HEK293 (cell line): ENCODE results near the gene SLC38A8.
A peak's percentile ranks its signal among the peaks of the same experiment; 100 is the strongest.

Experiments used
- CTCF ChIA-PET: fragments of 350-600 bp; formaldehyde crosslinking; extraction: SDS; loops from one replicate; lab custom pipeline; 2021; ENCODE audit warnings: antibody characterized with exemption; lab: Yijun Ruan, JAX
- POLR2A ChIA-PET: fragments of 300-600 bp; formaldehyde crosslinking; extraction: SDS; loops from one replicate; lab custom pipeline; 2020; ENCODE audit warnings: antibody characterized with exemption, inconsistent platforms; lab: Yijun Ruan, JAX
- H3K27ac ChIP-seq: fragments of 200-500 bp; sonication (Bioruptor generic); 2 replicates; pipeline ENCODE4 v1.5.1; 2014; ENCODE audit warnings: low read depth, low read length, control low read depth, inconsistent platforms; ENCODE audit errors: extremely low read depth
- H3K36me3 ChIP-seq, 2 experiments: fragments of 200-500 bp in 1 of 2; sonication (Bioruptor generic) in 1 of 2; 1 replicate in 1 of 2; 2 replicates in 1 of 2; pipeline ENCODE4 v1.5.1; 2014 to 2017; ENCODE audit warnings: inconsistent platforms in 2 of 2, low read length in 2 of 2; ENCODE audit not compliant: control insufficient read depth in 2 of 2, insufficient read depth in 1 of 2
- H3K4me1 ChIP-seq: fragments of 200-500 bp; sonication (Bioruptor generic); 2 replicates; pipeline ENCODE4 v1.5.1; 2014; ENCODE audit warnings: mild to moderate bottlenecking, low read length, inconsistent platforms; ENCODE audit not compliant: control insufficient read depth, insufficient read depth
- H3K4me3 ChIP-seq: 2 replicates; pipeline ENCODE4 v1.5.1; 2011; ENCODE audit warnings: low read depth, mild to moderate bottlenecking, control low read depth, low read length, moderate library complexity
- H3K9me3 ChIP-seq: fragments of 200-500 bp; sonication (Bioruptor generic); 2 replicates; pipeline ENCODE4 v1.5.1; 2014; ENCODE audit warnings: low read depth, low read length, inconsistent platforms; ENCODE audit not compliant: control insufficient read depth, insufficient read depth
- ATF2 ChIP-seq: fragments of 450-650 bp; formaldehyde crosslinking; IDR thresholded peaks from 2 replicates; pipeline ENCODE4 v1.5.1; 2016; ENCODE audit warnings: missing biosample characterization, missing genetic modification characterization, low read depth
- BCL6B ChIP-seq: fragments of 450-650 bp; formaldehyde crosslinking; IDR thresholded peaks from 2 replicates; pipeline ENCODE4 v1.5.1; 2017; ENCODE audit warnings: missing biosample characterization, missing genetic modification characterization
- KLF1 ChIP-seq: fragments of 450-650 bp; formaldehyde crosslinking; IDR thresholded peaks from 2 replicates; pipeline ENCODE4 v1.5.1; 2016; ENCODE audit warnings: missing biosample characterization, missing genetic modification characterization
- MZF1 ChIP-seq: fragments of 450-650 bp; formaldehyde crosslinking; IDR thresholded peaks from 2 replicates; pipeline ENCODE4 v1.5.1; 2017; ENCODE audit warnings: missing biosample characterization, missing genetic modification characterization, borderline replicate concordance
- PRDM1 ChIP-seq: fragments of 450-650 bp; formaldehyde crosslinking; IDR thresholded peaks from 2 replicates; pipeline ENCODE4; 2016; ENCODE audit warnings: missing biosample characterization, missing genetic modification characterization
- SALL2 ChIP-seq: fragments of 450-650 bp; formaldehyde crosslinking; IDR thresholded peaks from 2 replicates; pipeline ENCODE4 v1.5.0; 2017; ENCODE audit warnings: missing biosample characterization, mild to moderate bottlenecking, missing genetic modification characterization, borderline replicate concordance
- ZBTB7A ChIP-seq: fragments of 450-650 bp; formaldehyde crosslinking; IDR thresholded peaks from 2 replicates; pipeline ENCODE4 v1.5.1; 2016; ENCODE audit warnings: low read depth, missing biosample characterization, missing genetic modification characterization
- ZBTB8A ChIP-seq: fragments of 450-650 bp; formaldehyde crosslinking; IDR thresholded peaks from 2 replicates; pipeline ENCODE4 v1.5.1; 2016; ENCODE audit warnings: missing biosample characterization, missing genetic modification characterization
- ZNF10 ChIP-seq: fragments of 450-650 bp; formaldehyde crosslinking; IDR thresholded peaks from 2 replicates; pipeline ENCODE4 v1.5.1; 2017; ENCODE audit warnings: missing biosample characterization, missing genetic modification characterization
- ZNF121 ChIP-seq: fragments of 450-650 bp; formaldehyde crosslinking; IDR thresholded peaks from 2 replicates; pipeline ENCODE4 v1.5.1; 2016; ENCODE audit warnings: missing biosample characterization, missing genetic modification characterization
- ZNF239 ChIP-seq: fragments of 450-650 bp; formaldehyde crosslinking; IDR thresholded peaks from 2 replicates; pipeline ENCODE4 v1.5.1; 2016; ENCODE audit warnings: missing biosample characterization, missing genetic modification characterization
- ZNF354C ChIP-seq: fragments of 450-650 bp; formaldehyde crosslinking; IDR thresholded peaks from 2 replicates; pipeline ENCODE4 v1.5.1; 2016; ENCODE audit warnings: missing biosample characterization, missing genetic modification characterization, low read depth, borderline replicate concordance
- ZNF394 ChIP-seq: fragments of 450-650 bp; formaldehyde crosslinking; IDR thresholded peaks from 2 replicates; pipeline ENCODE4 v1.5.1; 2016; ENCODE audit warnings: missing biosample characterization, missing genetic modification characterization, mild to moderate bottlenecking, moderate library complexity, borderline replicate concordance
- ZNF600 ChIP-seq: fragments of 450-650 bp; formaldehyde crosslinking; IDR thresholded peaks from 2 replicates; pipeline ENCODE4 v1.5.1; 2016; ENCODE audit warnings: missing biosample characterization, missing genetic modification characterization
- ZNF629 ChIP-seq: fragments of 450-650 bp; formaldehyde crosslinking; IDR thresholded peaks from 2 replicates; pipeline ENCODE4 v1.5.1; 2017; ENCODE audit warnings: missing biosample characterization, missing genetic modification characterization
- ZNF654 ChIP-seq: fragments of 450-650 bp; formaldehyde crosslinking; IDR thresholded peaks from 2 replicates; pipeline ENCODE4 v1.5.1; 2016; ENCODE audit warnings: low read depth, missing biosample characterization, missing genetic modification characterization
- ZNF660 ChIP-seq: fragments of 450-650 bp; IDR thresholded peaks from 2 replicates; pipeline ENCODE4 v1.5.1; 2018; ENCODE audit warnings: missing biosample characterization, mild to moderate bottlenecking, missing genetic modification characterization
- ZXDB ChIP-seq: fragments of 450-650 bp; formaldehyde crosslinking; IDR thresholded peaks from 2 replicates; pipeline ENCODE4 v1.5.1; 2016; ENCODE audit warnings: missing biosample characterization, missing genetic modification characterization
- TF ChIP-seq, protein P1 (sequence below): fragments of 450-650 bp; formaldehyde crosslinking; IDR thresholded peaks from 2 replicates; pipeline ENCODE4 v1.5.1; 2016; ENCODE audit warnings: missing biosample characterization, missing genetic modification characterization

The SLC38A8 gene

GRCh38 chr16:84085773-84086172 lies 43.2 kb upstream of the SLC38A8 start:
- Histone ChIP-seq H3K9me3 (no peaks in the 10 kb centered on the region), H3K27ac (no peak overlapping the region), H3K4me1 (no peaks in the 10 kb centered on the region), H3K4me3 (no peak overlapping the region), H3K36me3 (peaks cover 7 to 94% of the 10 kb centered on the region in 2 experiments; a peak in 2 of 3 replicates)
- POLR2A ChIA-PET: no interaction called here
- TF ChIP-seq PRDM1 (tag by site-specific recombination) (no peak), SALL2 (no peak), MZF1 (tag by site-specific recombination) (no peak), ATF2 (no peak), ZNF354C (tag by site-specific recombination) (no peak), ZNF629 (tag by site-specific recombination) (no peak), BCL6B (tag by site-specific recombination) (no peak), ZNF239 (no peak)
- TF ChIP-seq, all 188 proteins: peak for 0
- CTCF ChIA-PET: interaction anchor here (0.6 to 6.7 kb wide), 10 partner anchors 11 to 222 kb away, joined by 3 to 65 read pairs (median 10); partner anchors contain the start of gene TAF1C

- ChIA-PET CTCF (interaction anchor here (0.7 to 6.7 kb wide), 16 partner anchors 11 to 409 kb away, joined by 3 to 65 read pairs (median 8); partner anchors contain the start of gene TAF1C), POLR2A (interaction anchor here (1.0 to 1.2 kb wide), 2 partner anchors 32 to 102 kb away, joined by 3 to 6 read pairs; partner anchors contain the start of genes MBTPS1 and TAF1C)
- no peak overlapping the region for H3K4me3 ChIP-seq
- TF ChIP-seq ZBTB7A (tag by site-specific recombination) (no peak), ZNF121 (tag by site-specific recombination) (peak; percentile 60; the same call in 1 of the 2 replicates)
- H3K4me1 ChIP-seq: no peaks in the 10 kb centered on the region
- H3K36me3 ChIP-seq: peaks cover 7 to 95% of the 10 kb centered on the region in 2 experiments; a peak in 2 of 3 replicates
- no peak overlapping the region for H3K27ac ChIP-seq
- no peaks in the 10 kb centered on the region for H3K9me3 ChIP-seq
Measured at GRCh38 chr16:84085271-84085667, 42.7 kb upstream of the SLC38A8 start.

DNA sequence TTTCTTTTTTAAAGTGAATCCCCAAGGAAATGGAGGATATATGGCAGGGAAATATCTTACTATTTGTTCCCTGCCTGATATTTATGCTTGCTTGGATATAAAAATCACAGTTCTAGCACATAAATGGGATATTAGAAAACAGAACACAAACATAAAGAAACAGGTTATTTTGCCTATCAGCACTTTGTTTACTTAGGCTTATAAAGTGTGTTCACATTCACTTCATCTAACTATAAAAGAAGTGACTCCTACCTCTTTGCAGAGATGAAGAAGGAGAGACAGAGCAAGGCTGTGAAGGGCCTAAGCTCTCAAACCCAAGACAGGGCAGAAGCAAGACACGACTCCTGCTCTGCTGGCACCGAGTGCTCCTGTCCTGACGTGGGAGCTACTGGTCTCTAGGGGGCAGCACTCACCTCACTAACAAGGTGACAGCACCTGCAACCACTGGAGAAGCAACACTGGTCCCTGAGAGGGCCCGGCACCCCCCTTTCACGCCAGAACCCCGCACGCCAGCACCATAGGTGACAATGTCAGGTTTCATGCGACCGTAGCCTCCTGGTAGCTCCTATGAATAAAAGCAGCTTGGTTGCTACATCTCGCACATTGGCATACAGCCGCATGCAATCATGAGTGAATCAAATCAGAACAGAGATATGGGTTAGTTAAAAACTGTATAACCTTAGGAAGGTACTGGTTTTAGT lies 42.1 kb upstream of the SLC38A8 start:
- H3K4me1 ChIP-seq: no peaks in the 10 kb centered on the region
- ChIA-PET POLR2A (interaction anchor here (1.0 to 1.2 kb wide), 2 partner anchors 32 to 102 kb away, joined by 3 to 6 read pairs; partner anchors contain the start of genes MBTPS1 and TAF1C), CTCF (interaction anchor here (0.5 to 6.7 kb wide), 27 partner anchors 12 to 410 kb away, joined by 3 to 65 read pairs (median 3); partner anchors contain the start of gene TAF1C)
- peaks cover 7 to 95% of the 10 kb centered on the region in 2 experiments; a peak in 2 of 3 replicates for H3K36me3 ChIP-seq
- no peak overlapping the region for H3K27ac ChIP-seq
- H3K4me3 ChIP-seq: no peak overlapping the region
- TF ChIP-seq ZNF600 (tag by site-specific recombination) (0 out of 2 replicates have a peak, but pooled peaks have one; percentile 26), ZNF660 (peak; percentile 37; the same call in 1 of the 2 replicates), ZNF654 (tag by site-specific recombination) (peak; percentile 55), ZXDB (0 out of 2 replicates have a peak, but pooled peaks have one; percentile 20), ZNF10 (tag by site-specific recombination) (0 out of 2 replicates have a peak, but pooled peaks have one; percentile 19), ZNF394 (tag by site-specific recombination) (peak; percentile 35; the same call in 1 of the 2 replicates), KLF1 (tag by site-specific recombination) (no peak), ZBTB8A (tag by site-specific recombination) (no peak)
- TF ChIP-seq, protein P1, sequence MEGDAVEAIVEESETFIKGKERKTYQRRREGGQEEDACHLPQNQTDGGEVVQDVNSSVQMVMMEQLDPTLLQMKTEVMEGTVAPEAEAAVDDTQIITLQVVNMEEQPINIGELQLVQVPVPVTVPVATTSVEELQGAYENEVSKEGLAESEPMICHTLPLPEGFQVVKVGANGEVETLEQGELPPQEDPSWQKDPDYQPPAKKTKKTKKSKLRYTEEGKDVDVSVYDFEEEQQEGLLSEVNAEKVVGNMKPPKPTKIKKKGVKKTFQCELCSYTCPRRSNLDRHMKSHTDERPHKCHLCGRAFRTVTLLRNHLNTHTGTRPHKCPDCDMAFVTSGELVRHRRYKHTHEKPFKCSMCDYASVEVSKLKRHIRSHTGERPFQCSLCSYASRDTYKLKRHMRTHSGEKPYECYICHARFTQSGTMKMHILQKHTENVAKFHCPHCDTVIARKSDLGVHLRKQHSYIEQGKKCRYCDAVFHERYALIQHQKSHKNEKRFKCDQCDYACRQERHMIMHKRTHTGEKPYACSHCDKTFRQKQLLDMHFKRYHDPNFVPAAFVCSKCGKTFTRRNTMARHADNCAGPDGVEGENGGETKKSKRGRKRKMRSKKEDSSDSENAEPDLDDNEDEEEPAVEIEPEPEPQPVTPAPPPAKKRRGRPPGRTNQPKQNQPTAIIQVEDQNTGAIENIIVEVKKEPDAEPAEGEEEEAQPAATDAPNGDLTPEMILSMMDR (tag by site-specific recombination): peak; percentile 74
- no peaks in the 10 kb centered on the region for H3K9me3 ChIP-seq
